Retinal pigment epithelial cell (primary cell): ENCODE results near the gene IVL.

Source experiments
- DNase-seq: peaks from one replicate; pipeline ENCODE4 v3.0.0-alpha.2; 2010; ENCODE audit warnings: low read depth
- H3K4me3 ChIP-seq: 2 replicates; pipeline ENCODE4 v1.5.1; 2011; ENCODE audit warnings: mild to moderate bottlenecking, low read length, control low read depth, moderate library complexity
- CTCF ChIP-seq: conservative IDR thresholded peaks from 2 replicates; pipeline ENCODE4 v1.5.1; 2011; ENCODE audit warnings: low read depth, low read length, control low read depth, inconsistent platforms

Gene IVL

GRCh38 chr1:152946248-152946647, 37.9 kb downstream of the IVL start:
- DNase-seq, result no peak
- TF ChIP-seq CTCF, result no peak
- H3K4me3 ChIP-seq, result no peak overlapping the region

- no peak for TF ChIP-seq CTCF
- H3K4me3 ChIP-seq, result no peak within 1 kb of the TSS
Measured at GRCh38 chr1:152946651-152947256, 38.4 kb downstream of the IVL start, which contains the start of gene SPRR5. TSS of gene SPRR5 (plus strand) at chr1:152947206. CDS start at chr1:152948555, 1,349 bp downstream.

DNA sequence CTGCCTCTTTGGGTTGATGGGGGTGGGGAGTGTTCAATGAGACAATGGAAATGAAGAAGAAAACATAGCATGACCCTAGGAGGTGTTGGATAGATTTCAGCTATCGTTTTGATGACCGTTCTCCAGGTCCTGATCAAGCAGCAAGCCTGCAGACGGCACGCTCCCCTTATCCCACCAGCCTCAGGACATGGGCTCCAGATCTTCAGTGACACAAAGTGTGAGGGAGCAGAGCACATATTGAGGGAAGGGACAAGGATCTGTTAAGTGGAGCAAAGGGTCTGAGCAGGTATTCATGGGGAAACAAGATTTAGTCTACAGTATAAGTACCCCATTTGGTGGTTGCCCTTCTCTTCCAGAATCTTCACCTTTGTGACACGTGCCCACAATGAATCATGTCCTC, 43.4 kb downstream of the IVL start:
- no peak for TF ChIP-seq CTCF
- H3K4me3 ChIP-seq, result no peak overlapping the region
- no peak for DNase-seq

More at GRCh38 chr1:152946651-152947256, 38.4 kb downstream of the IVL start, which contains the start of gene SPRR5:
- no peak for DNase-seq

DNA sequence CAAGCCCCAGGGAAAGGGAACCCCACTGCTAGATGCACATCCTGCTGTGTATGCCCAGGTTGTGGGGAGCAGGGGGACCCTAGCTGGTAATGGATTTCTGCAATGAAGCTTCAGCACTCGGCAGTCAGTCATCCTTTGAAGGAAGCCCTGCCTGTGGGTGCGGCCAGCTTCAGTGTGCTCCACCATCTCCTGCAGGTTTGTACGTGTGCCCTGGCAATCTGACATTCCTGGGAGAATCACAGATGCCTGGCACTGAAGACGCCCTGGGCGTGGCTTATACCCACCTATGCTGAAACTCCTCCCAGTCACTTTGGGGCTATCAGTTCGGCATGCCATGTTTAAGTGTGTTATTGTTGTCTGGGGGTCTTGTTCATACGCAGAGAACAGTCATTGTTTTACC, 45.4 kb downstream of the IVL start:
- H3K4me3 ChIP-seq, result no peak overlapping the region
- DNase-seq, result no peak
- no peak for TF ChIP-seq CTCF

- TF ChIP-seq CTCF, result no peak
- peak; percentile 8 for DNase-seq
- H3K4me3 ChIP-seq, result no peak overlapping the region
Measured at GRCh38 chr1:152954436-152954835, 46.1 kb downstream of the IVL start.

GRCh38 chr1:152957561-152957960, 49.2 kb downstream of the IVL start:
- no peak for TF ChIP-seq CTCF
- DNase-seq, result no peak
- no peak overlapping the region for H3K4me3 ChIP-seq

DNA sequence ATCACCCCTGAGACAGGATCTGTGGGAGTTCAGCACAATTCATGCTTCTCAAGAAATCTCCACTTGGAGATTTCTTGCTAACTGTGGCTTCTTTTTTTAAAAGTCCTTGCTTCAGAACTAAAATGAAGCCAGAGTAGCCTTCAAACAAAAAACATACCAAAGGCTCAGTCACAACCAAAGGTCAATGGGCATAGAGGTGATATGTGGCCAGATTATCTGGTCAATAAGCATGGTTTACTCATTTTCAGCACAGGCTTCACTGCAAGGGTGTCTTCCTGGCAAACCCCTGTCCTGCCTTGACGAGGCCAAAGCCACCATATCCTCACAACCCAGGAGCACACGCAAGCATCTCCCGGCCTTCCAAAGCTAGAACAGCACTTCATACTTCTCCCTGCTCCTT, 50.9 kb downstream of the IVL start:
- no peak overlapping the region for H3K4me3 ChIP-seq
- no peak for TF ChIP-seq CTCF
- no peak for DNase-seq
